Naive thymus-derived CD4-positive, alpha-beta T cell (primary cell): ENCODE data around the gene SLC6A3. TPM values are rescaled to one million over a fixed set of nuclear protein-coding genes. Genes with fewer than 3 reads are reported as not detected.
A peak's percentile ranks its signal among the peaks of the same experiment; 100 is the strongest.

Experiments used
- ATAC-seq: fragments of 150-1000 bp; cut with Tn5 transposase; 2 replicates; pipeline ENCODE4 v1.10.0; 2021; ENCODE audit warnings: mild to moderate bottlenecking, moderate library complexity
- CTCF ChIA-PET: fragments of 350-600 bp; sonication (Branson Sonifier 250); formaldehyde crosslinking; loops from one replicate; lab custom pipeline; 2021; ENCODE audit warnings: antibody characterized with exemption; lab: Charles Lee
- POLR2A ChIA-PET: fragments of 350-600 bp; sonication (Branson Sonifier 250); formaldehyde crosslinking; loops from one replicate; lab custom pipeline; 2021; ENCODE audit warnings: antibody characterized with exemption, inconsistent platforms; lab: Charles Lee
- DNase-seq, 9 donors: peaks; one replicate each; pipeline versions ENCODE4 v3.0.0 to v3.0.0-alpha.2; 2020 to 2022; ENCODE audit warnings: mixed read lengths in 1 of 9
- H3K27ac ChIP-seq: one replicate; pipeline ENCODE4 v1.7.0; 2013; ENCODE audit warnings: mild to moderate bottlenecking, low read depth, low read length, moderate library complexity
- H3K27me3 ChIP-seq, 2 donors: one replicate each; pipeline ENCODE4 v1.7.0; 2013; ENCODE audit warnings: low read length in 2 of 2, mild to moderate bottlenecking in 2 of 2, moderate library complexity in 2 of 2; ENCODE audit not compliant: control insufficient read depth in 2 of 2, insufficient read depth in 2 of 2
- H3K36me3 ChIP-seq, 3 experiments: 1 replicate in 2 of 3; 2 replicates in 1 of 3; pipeline ENCODE4 v1.7.0; 2013; ENCODE audit warnings: low read length in 3 of 3, mild to moderate bottlenecking in 3 of 3, moderate library complexity in 1 of 3; ENCODE audit not compliant: insufficient read depth in 3 of 3, control insufficient read depth in 2 of 3
- H3K4me1 ChIP-seq, 2 donors: one replicate each; pipeline ENCODE4 v1.7.0; 2013; ENCODE audit warnings: low read length in 2 of 2, mild to moderate bottlenecking in 2 of 2, moderate library complexity in 1 of 2; ENCODE audit not compliant: control insufficient read depth in 2 of 2, insufficient read depth in 2 of 2
- H3K4me3 ChIP-seq: 2 replicates; pipeline ENCODE4 v1.7.0; 2013; ENCODE audit warnings: mild to moderate bottlenecking, low read length
- H3K9me3 ChIP-seq, 3 experiments: 1 replicate in 2 of 3; 2 replicates in 1 of 3; pipeline ENCODE4 v1.7.0; 2013; ENCODE audit warnings: low read length in 3 of 3; ENCODE audit not compliant: control insufficient read depth in 2 of 3
- H3K27ac Mint-ChIP-seq, 9 donors: one replicate each; pipeline ENCODE4 v1.8.0; 2020 to 2022; ENCODE audit warnings: mixed read lengths in 9 of 9, mild to moderate bottlenecking in 8 of 9, moderate library complexity in 5 of 9, inconsistent platforms in 2 of 9
- H3K27me3 Mint-ChIP-seq, 5 donors: one replicate each; pipeline ENCODE4 v1.8.0; 2021 to 2022; ENCODE audit warnings: mixed read lengths in 5 of 5, mild to moderate bottlenecking in 1 of 5
- H3K36me3 Mint-ChIP-seq, 5 donors: one replicate each; pipeline ENCODE4 v1.8.0; 2020 to 2022; ENCODE audit warnings: mixed read lengths in 5 of 5, mild to moderate bottlenecking in 3 of 5, inconsistent platforms in 1 of 5
- H3K4me1 Mint-ChIP-seq, 7 donors: one replicate each; pipeline ENCODE4 v1.8.0; 2020 to 2022; ENCODE audit warnings: mixed read lengths in 7 of 7, mild to moderate bottlenecking in 3 of 7, inconsistent platforms in 1 of 7
- H3K4me3 Mint-ChIP-seq, 10 donors: one replicate each; pipeline ENCODE4 v1.8.0; 2020 to 2022; ENCODE audit warnings: mild to moderate bottlenecking in 10 of 10, mixed read lengths in 10 of 10, moderate library complexity in 6 of 10, inconsistent platforms in 2 of 10
- H3K9me3 Mint-ChIP-seq, 11 donors: one replicate each; pipeline ENCODE4 v1.8.0; 2020 to 2022; ENCODE audit warnings: mixed read lengths in 11 of 11, mild to moderate bottlenecking in 4 of 11, inconsistent platforms in 1 of 11, moderate library complexity in 1 of 11
- intact Hi-C, 2 donors: fragments of 100-400 bp; cut with micrococcal nuclease; formaldehyde crosslinking; loops; one replicate each; pipeline ENCODE4 v1.15.1; 2023
- polyA plus RNA-seq, 2 donors: library from polyadenylated mRNA; unstranded; fragments of 300-500 nt; fragmentation: Illumina TruSeq; gene quantifications; one replicate each; pipeline ENCODE4 v1.2.3, GENCODE V29; 2021
- total RNA-seq, 6 experiments: library from RNA in 5 of 6; stranded (reverse) in 5 of 6; gene quantifications; 1 replicate in 5 of 6; 2 replicates in 1 of 6; pipeline ENCODE4 v1.2.3 and lab custom pipeline; 2021 to 2026

Gene SLC6A3
- total and polyA plus RNA-seq, 7 experiments from 2014 or later, result 0.07 TPM; not detected in 6

GRCh38 chr5:1488882-1489680 lies 43.8 kb upstream of the SLC6A3 start:
- Histone ChIP-seq H3K27ac (no peak overlapping the region), H3K4me3 (no peak overlapping the region), H3K36me3 (peaks cover 4 to 78% (median 11%) of the 10 kb centered on the region in 3 experiments), H3K9me3 (no peaks in the 10 kb centered on the region), H3K27me3 (no peaks in the 10 kb centered on the region), H3K4me1 (peaks cover 0 to 24% of the 10 kb centered on the region in 2 donors)
- Mint-ChIP-seq H3K9me3 (peaks cover 0 to 1% (median 0%) of the 10 kb centered on the region in 11 donors), H3K4me1 (peaks cover 0 to 18% (median 4%) of the 10 kb centered on the region in 7 donors), H3K4me3 (no peak overlapping the region), H3K36me3 (peaks cover 8 to 39% (median 13%) of the 10 kb centered on the region in 5 donors), H3K27me3 (no peaks in the 10 kb centered on the region), H3K27ac (peak overlapping the region in 1 of 9 donors; percentile 38)
- ChIA-PET POLR2A (no interaction called here), CTCF (no interaction called here)
- DNase-seq (no peak), ATAC-seq (peak; percentile 76)
- intact Hi-C loops, result no loop called here

- H3K27ac ChIP-seq, result no peak overlapping the region
- POLR2A ChIA-PET, result no interaction called here
- H3K4me3 Mint-ChIP-seq, result no peak overlapping the region
Observed at GRCh38 chr5:1487079-1487764, 42.0 kb upstream of the SLC6A3 start.

GRCh38 chr5:1486271-1486670 lies 41.0 kb upstream of the SLC6A3 start:
- Histone ChIP-seq H3K4me1 (peaks cover 0 to 14% of the 10 kb centered on the region in 2 donors), H3K4me3 (no peak overlapping the region), H3K27ac (no peak overlapping the region), H3K27me3 (no peaks in the 10 kb centered on the region), H3K36me3 (peaks cover 4 to 55% (median 11%) of the 10 kb centered on the region in 3 experiments), H3K9me3 (no peaks in the 10 kb centered on the region)
- Mint-ChIP-seq H3K4me3 (no peak overlapping the region), H3K27me3 (no peaks in the 10 kb centered on the region), H3K4me1 (peaks cover 0 to 16% (median 0%) of the 10 kb centered on the region in 7 donors), H3K36me3 (peaks cover 8 to 26% (median 11%) of the 10 kb centered on the region in 5 donors), H3K9me3 (peaks cover 0 to 1% (median 0%) of the 10 kb centered on the region in 11 donors), H3K27ac (no peak overlapping the region)
- ChIA-PET CTCF (interaction anchor here (1.7 kb wide), 1 partner anchor 159 kb away, joined by 4 read pairs; no protein-coding TSS in a partner anchor), POLR2A (no interaction called here)
- intact Hi-C loops, result no loop called here
- DNase-seq, result no peak
- no peak for ATAC-seq

More at GRCh38 chr5:1487079-1487764, 42.0 kb upstream of the SLC6A3 start:
- intact Hi-C loops, result no loop called here
- H3K27ac Mint-ChIP-seq, result no peak overlapping the region
- H3K27me3 Mint-ChIP-seq, result no peaks in the 10 kb centered on the region
- H3K36me3 Mint-ChIP-seq, result peaks cover 8 to 31% (median 11%) of the 10 kb centered on the region in 5 donors
- H3K4me1 Mint-ChIP-seq, result peaks cover 0 to 10% (median 0%) of the 10 kb centered on the region in 7 donors
- CTCF ChIA-PET, result interaction anchor here (0.6 kb wide), 1 partner anchor 158 kb away, joined by 3 read pairs; no protein-coding TSS in a partner anchor
- H3K9me3 Mint-ChIP-seq, result peaks cover 0 to 1% (median 0%) of the 10 kb centered on the region in 11 donors
- DNase-seq (no peak), ATAC-seq (no peak)
- H3K9me3 ChIP-seq, result no peaks in the 10 kb centered on the region
- H3K4me1 ChIP-seq, result peaks cover 0 to 14% of the 10 kb centered on the region in 2 donors
- H3K36me3 ChIP-seq, result peaks cover 4 to 64% (median 11%) of the 10 kb centered on the region in 3 experiments
- H3K27me3 ChIP-seq, result no peaks in the 10 kb centered on the region
- H3K4me3 ChIP-seq, result no peak overlapping the region

- peaks cover 4 to 49% (median 11%) of the 10 kb centered on the region in 3 experiments for H3K36me3 ChIP-seq
Observed at GRCh38 chr5:1485579-1486118, 40.4 kb upstream of the SLC6A3 start.

GRCh38 chr5:1484730-1485578 lies 39.7 kb upstream of the SLC6A3 start:
- POLR2A ChIA-PET, result no interaction called here
- Mint-ChIP-seq H3K36me3 (peaks cover 4 to 15% (median 7%) of the 10 kb centered on the region in 5 donors), H3K4me3 (no peak overlapping the region)

More at GRCh38 chr5:1485579-1486118, 40.4 kb upstream of the SLC6A3 start:
- Histone ChIP-seq H3K9me3 (no peaks in the 10 kb centered on the region), H3K4me1 (peaks cover 0 to 14% of the 10 kb centered on the region in 2 donors), H3K4me3 (no peak overlapping the region), H3K27ac (no peak overlapping the region), H3K27me3 (no peaks in the 10 kb centered on the region)
- Mint-ChIP-seq H3K36me3 (peaks cover 4 to 20% (median 7%) of the 10 kb centered on the region in 5 donors), H3K27ac (no peak overlapping the region), H3K27me3 (no peaks in the 10 kb centered on the region), H3K9me3 (peaks cover 0 to 1% (median 0%) of the 10 kb centered on the region in 11 donors), H3K4me1 (peaks cover 0 to 14% (median under 1%) of the 10 kb centered on the region in 7 donors), H3K4me3 (no peak overlapping the region)
- DNase-seq (no peak), ATAC-seq (no peak)
- intact Hi-C loops, result no loop called here
- ChIA-PET CTCF (interaction anchor here (1.7 kb wide), 1 partner anchor 159 kb away, joined by 4 read pairs; no protein-coding TSS in a partner anchor), POLR2A (no interaction called here)

More at GRCh38 chr5:1484730-1485578, 39.7 kb upstream of the SLC6A3 start:
- Histone ChIP-seq H3K36me3 (peaks cover 4 to 47% (median 11%) of the 10 kb centered on the region in 3 experiments), H3K4me1 (peaks cover 0 to 12% of the 10 kb centered on the region in 2 donors), H3K27ac (no peak overlapping the region), H3K4me3 (no peak overlapping the region), H3K27me3 (no peaks in the 10 kb centered on the region), H3K9me3 (no peaks in the 10 kb centered on the region)
- CTCF ChIA-PET, result interaction anchor here (1.7 kb wide), 1 partner anchor 160 kb away, joined by 4 read pairs; no protein-coding TSS in a partner anchor
- ATAC-seq (no peak), DNase-seq (no peak)
- H3K27me3 Mint-ChIP-seq, result no peaks in the 10 kb centered on the region
- intact Hi-C loops, result no loop called here
- peaks cover 0 to 1% (median 0%) of the 10 kb centered on the region in 11 donors for H3K9me3 Mint-ChIP-seq
- H3K27ac Mint-ChIP-seq, result no peak overlapping the region
- peaks cover 0 to 17% (median 6%) of the 10 kb centered on the region in 7 donors for H3K4me1 Mint-ChIP-seq
